Activated B cell treated with CpG ODN at 0.5 μM for 24 hours (primary cell): ENCODE results near the gene RETN. TPM values are rescaled to one million over a fixed set of nuclear protein-coding genes. Genes with fewer than 3 reads are reported as not detected.
A peak's percentile ranks its signal among the peaks of the same experiment; 100 is the strongest.

Experiments
- ATAC-seq: fragments of 200-7000 bp; cut with Tn5 transposase; one replicate; pipeline ENCODE4 v1.10.0; 2021; ENCODE audit warnings: low read depth, mild to moderate bottlenecking, moderate library complexity
- CTCF ChIA-PET: fragments of 350-600 bp; sonication (Branson Sonifier 250); formaldehyde crosslinking; loops from one replicate; lab custom pipeline; 2021; ENCODE audit warnings: antibody characterized with exemption; lab: Charles Lee
- POLR2A ChIA-PET: fragments of 350-600 bp; sonication (Branson Sonifier 250); formaldehyde crosslinking; loops from one replicate; lab custom pipeline; 2021; ENCODE audit warnings: antibody characterized with exemption; lab: Charles Lee
- DNase-seq: peaks from one replicate; pipeline ENCODE4 v3.0.0; 2022
- H3K27ac Mint-ChIP-seq: one replicate; pipeline ENCODE4 v1.8.0; 2020; ENCODE audit warnings: mixed read lengths
- H3K27me3 Mint-ChIP-seq: one replicate; pipeline ENCODE4 v1.8.0; 2021; ENCODE audit warnings: mixed read lengths
- H3K36me3 Mint-ChIP-seq: one replicate; pipeline ENCODE4 v1.8.0; 2021; ENCODE audit warnings: low read depth, mixed read lengths
- H3K4me1 Mint-ChIP-seq: one replicate; pipeline ENCODE4 v1.8.0; 2021; ENCODE audit warnings: mixed read lengths
- H3K4me3 Mint-ChIP-seq: one replicate; pipeline ENCODE4 v1.8.0; 2020; ENCODE audit warnings: mild to moderate bottlenecking, mixed read lengths
- H3K9me3 Mint-ChIP-seq: one replicate; pipeline ENCODE4 v1.8.0; 2020; ENCODE audit warnings: mixed read lengths
- CTCF ChIP-seq: fragments of 200-600 bp; IDR thresholded peaks from one replicate; pipeline ENCODE4 v1.8.0; 2022; ENCODE audit warnings: antibody characterized with exemption, mild to moderate bottlenecking
- intact Hi-C: fragments of 100-400 bp; cut with micrococcal nuclease; formaldehyde crosslinking; loops from one replicate; pipeline ENCODE4 v1.15.1; 2024
- total RNA-seq: library from RNA; stranded (reverse); gene quantifications from 2 replicates; pipeline ENCODE4 v1.2.3, GENCODE V29; 2022

Gene RETN
- total RNA-seq, 1 donor from 2014 or later, result not detected

DNA sequence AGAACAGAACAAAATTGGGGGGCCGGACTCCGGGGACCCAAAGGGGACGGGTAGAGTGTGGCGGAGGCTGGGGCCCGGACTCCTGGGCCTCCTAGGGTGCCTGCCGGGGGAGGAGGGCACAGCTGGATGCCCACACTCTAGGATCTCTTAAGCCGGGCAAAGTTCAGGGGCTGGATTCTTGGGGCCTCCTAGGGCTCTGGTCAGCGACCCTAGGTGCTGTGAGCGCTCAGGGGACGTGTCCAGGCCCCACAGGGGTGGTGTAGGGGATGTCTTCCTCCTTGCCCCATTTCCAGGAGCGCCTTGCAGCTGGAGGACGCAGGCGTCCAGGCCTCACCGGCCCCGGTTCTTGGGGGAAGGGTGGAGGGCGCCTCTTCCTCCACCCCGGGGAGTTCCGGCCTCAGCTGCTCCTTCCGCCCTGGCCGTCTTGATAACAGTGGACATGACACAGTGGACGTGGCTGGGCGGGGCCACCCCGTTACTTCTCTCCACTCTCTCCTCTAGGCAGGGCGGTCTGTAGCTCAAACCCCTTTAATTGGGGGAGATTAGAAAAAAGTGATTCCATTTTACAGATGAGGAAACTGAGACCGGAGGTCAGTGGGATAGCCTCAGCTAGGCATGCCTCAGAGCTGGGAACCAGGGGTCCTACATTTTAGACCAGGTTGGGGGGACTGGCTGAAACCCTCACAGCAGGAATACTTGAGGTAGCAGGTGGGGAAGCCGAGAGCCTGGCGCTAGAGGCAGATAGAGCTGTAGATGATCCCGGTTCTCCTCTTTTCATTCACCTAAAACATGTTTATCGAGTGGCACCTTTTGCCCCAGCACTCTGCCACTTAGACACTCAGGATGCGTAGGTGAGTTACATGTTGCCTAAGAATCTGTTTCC lies 31.2 kb upstream of the RETN start:
- POLR2A ChIA-PET, result interaction anchor here (0.5 to 2.7 kb wide), 11 partner anchors 8 to 692 kb away, joined by 3 to 13 read pairs (median 4); partner anchors contain the start of genes FCER2, PET100, SNAPC2 and TRAPPC5
- peak overlapping the region; percentile 90 for H3K27ac Mint-ChIP-seq
- peaks cover 36% of the 10 kb centered on the region for H3K4me1 Mint-ChIP-seq

GRCh38 chr19:7638802-7639465 lies 29.9 kb upstream of the RETN start:
- ChIA-PET CTCF (interaction anchor here (2.5 kb wide), 1 partner anchor 230 kb away, joined by 7 read pairs; no protein-coding TSS in a partner anchor), POLR2A (interaction anchor here (0.6 to 2.7 kb wide), 4 partner anchors 10 to 262 kb away, joined by 4 to 13 read pairs (median 4); partner anchors contain the start of genes PET100 and XAB2)
- no peak for DNase-seq
- peaks cover 36% of the 10 kb centered on the region for H3K4me1 Mint-ChIP-seq
- peaks cover 29% of the 10 kb centered on the region for H3K36me3 Mint-ChIP-seq
- no peak for TF ChIP-seq CTCF
- H3K4me3 Mint-ChIP-seq, result no peak overlapping the region
- ATAC-seq, result no peak
- no peaks in the 10 kb centered on the region for H3K9me3 Mint-ChIP-seq
- no peak overlapping the region for H3K27ac Mint-ChIP-seq
- H3K27me3 Mint-ChIP-seq, result no peaks in the 10 kb centered on the region
- intact Hi-C loops, result no loop called here

More for the DNA sequence above, 31.2 kb upstream of the RETN start:
- H3K36me3 Mint-ChIP-seq, result peaks cover 26% of the 10 kb centered on the region
- DNase-seq, result no peak
- intact Hi-C loops, result loop anchor here (1.0 to 2.0 kb wide), 4 partner anchors 8 to 103 kb away; partner anchors contain the start of genes PET100, PNPLA6, TRAPPC5 and XAB2
- H3K4me3 Mint-ChIP-seq, result peak overlapping the region; percentile 86
- no peaks in the 10 kb centered on the region for H3K27me3 Mint-ChIP-seq
- no peak for TF ChIP-seq CTCF
- CTCF ChIA-PET, result interaction anchor here (1.0 to 2.5 kb wide), 5 partner anchors 14 to 255 kb away, joined by 3 to 7 read pairs (median 4); partner anchors contain the start of gene TRAPPC5
- peak; percentile 22 for ATAC-seq
- H3K9me3 Mint-ChIP-seq, result no peaks in the 10 kb centered on the region

- DNase-seq, result no peak
- H3K27ac Mint-ChIP-seq, result no peak overlapping the region
- intact Hi-C loops, result no loop called here
- H3K4me3 Mint-ChIP-seq, result no peak overlapping the region
- ChIA-PET CTCF (no interaction called here), POLR2A (no interaction called here)
- peaks cover 36% of the 10 kb centered on the region for H3K36me3 Mint-ChIP-seq
- H3K27me3 Mint-ChIP-seq, result no peaks in the 10 kb centered on the region
- H3K9me3 Mint-ChIP-seq, result no peaks in the 10 kb centered on the region
- TF ChIP-seq CTCF, result no peak
- no peak for ATAC-seq
- H3K4me1 Mint-ChIP-seq, result peaks cover 36% of the 10 kb centered on the region
Measured at GRCh38 chr19:7639863-7640348, 28.9 kb upstream of the RETN start.

DNA sequence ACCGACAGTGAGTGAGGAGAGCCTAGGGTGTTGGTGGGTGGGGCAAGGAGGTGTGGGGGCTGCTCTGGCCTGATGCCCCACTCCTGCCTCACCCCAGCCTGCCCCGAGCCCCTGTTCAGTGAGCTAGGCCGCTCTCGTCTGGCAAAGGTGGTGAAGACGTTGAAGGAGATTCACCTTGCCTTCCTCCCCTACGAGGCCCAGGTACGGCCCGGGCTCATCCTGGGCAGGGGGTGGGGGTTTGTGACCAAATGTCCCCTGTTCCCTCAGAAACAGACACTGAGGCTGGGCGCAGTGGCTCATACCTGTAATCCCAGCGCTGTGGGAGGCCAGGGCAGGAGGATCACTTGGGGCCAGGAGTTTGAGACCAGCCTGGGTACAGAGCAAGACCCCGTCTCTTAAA lies 28.0 kb upstream of the RETN start:
- no peak for TF ChIP-seq CTCF

More for the DNA sequence above, 28.0 kb upstream of the RETN start:
- peaks cover 35% of the 10 kb centered on the region for H3K4me1 Mint-ChIP-seq
- POLR2A ChIA-PET, result no interaction called here
- H3K9me3 Mint-ChIP-seq, result no peaks in the 10 kb centered on the region
- ATAC-seq (no peak), DNase-seq (no peak)
- peaks cover 43% of the 10 kb centered on the region for H3K36me3 Mint-ChIP-seq
- H3K27me3 Mint-ChIP-seq, result no peaks in the 10 kb centered on the region
- intact Hi-C loops, result no loop called here
- no peak overlapping the region for H3K4me3 Mint-ChIP-seq
- no peak overlapping the region for H3K27ac Mint-ChIP-seq
- CTCF ChIA-PET, result interaction anchor here (0.6 kb wide), 1 partner anchor 22 kb away, joined by 3 read pairs; no protein-coding TSS in a partner anchor
